Right cardiac atrium (tissue), 5 donors: ENCODE measurements around the gene PRKCA. TPM values are rescaled to one million over a fixed set of nuclear protein-coding genes. Genes with fewer than 3 reads are reported as not detected.

Source experiments
- ATAC-seq, 2 donors: fragments of 200-7000 bp; cut with Tn5 transposase; one replicate each; pipeline versions ENCODE4 v1.8.0 to v1.9.1; 2020; ENCODE audit warnings: moderate library complexity in 2 of 2, mild to moderate bottlenecking in 1 of 2
- DNase-seq, 3 donors: peaks; one replicate each; pipeline ENCODE4 v3.0.0-alpha.2; 2020
- H3K27ac ChIP-seq: one replicate; pipeline ENCODE4 v1.5.1; 2013; ENCODE audit warnings: mild to moderate bottlenecking, low read length, control low read depth, moderate library complexity
- H3K27me3 ChIP-seq: one replicate; pipeline ENCODE4 v1.6.1; 2013; ENCODE audit not compliant: control insufficient read depth, insufficient read depth
- H3K4me1 ChIP-seq: one replicate; pipeline ENCODE4 v1.6.1; 2013; ENCODE audit warnings: low read length; ENCODE audit not compliant: control insufficient read depth, insufficient read depth
- H3K4me3 ChIP-seq: one replicate; pipeline ENCODE4 v1.5.1; 2013; ENCODE audit warnings: low read length, control low read depth
- H3K9me3 ChIP-seq: one replicate; pipeline ENCODE4 v1.6.1; 2013; ENCODE audit warnings: low read length; ENCODE audit not compliant: control insufficient read depth
- WGBS: extraction: QIAGEN DNeasy Blood & Tissue Kit; methylation state at CpG from one replicate; pipeline ENCODE4 v1.1.7; 2013; 5-methylcytosine and 5-hydroxymethylcytosine counted together
- intact Hi-C, 4 donors: fragments of 100-400 bp; cut with DNase I; formaldehyde crosslinking; loops; one replicate each; pipeline versions ENCODE4 v1.11.0 to v1.14.0; 2022 to 2023
- polyA plus RNA-seq: library from polyadenylated mRNA; stranded (reverse); fragments of 200-250 nt; gene quantifications from one replicate; pipeline ENCODE4 v1.2.3, GENCODE V29; 2013
- total RNA-seq, 4 donors: library from RNA; stranded (reverse); fragmentation: NEBNext Ultra II Directional; extraction: Animal tissue kit (Norgen Biotek cat#: 25700); gene quantifications; one replicate each; pipeline ENCODE4 v1.2.1, GENCODE V29; 2021
- donor health status: healthy with polysubstance abuse.
- donor health status: DM: no; HTN: yes; CAD: no.
- donor health status: DM: no; HTN: no; CAD: no.
- donor health status: DM: no; HTN: yes; CAD: no; lungs with severe emphysema.
- donor health status: DM: yes; HTN: yes; CAD: no.

PRKCA gene
- total and polyA plus RNA-seq, 5 donors: 2.2 to 8.0 (median 6.8) TPM

GRCh38 chr17:66725956-66726355, 423.5 kb downstream of the PRKCA start:
- no peak overlapping the region for H3K27ac ChIP-seq
- no peak overlapping the region for H3K4me3 ChIP-seq
- H3K9me3 ChIP-seq: no peaks in the 10 kb centered on the region
- ATAC-seq (no peak), DNase-seq (no peak)
- 93% methylated on average over 10 of the region's 10 CpGs for WGBS
- peaks cover 2% of the 10 kb centered on the region for H3K4me1 ChIP-seq
- intact Hi-C loops: loop anchor here in 3 of 4 donors (5.0 kb wide), 1 partner anchor 181 kb away; no protein-coding TSS in a partner anchor
- H3K27me3 ChIP-seq: no peaks in the 10 kb centered on the region

GRCh38 chr17:66726371-66726770, 424.0 kb downstream of the PRKCA start:
- DNase-seq (no peak), ATAC-seq (no peak)
- Histone ChIP-seq H3K4me3 (no peak overlapping the region), H3K9me3 (no peaks in the 10 kb centered on the region), H3K4me1 (peaks cover 2% of the 10 kb centered on the region), H3K27me3 (no peaks in the 10 kb centered on the region), H3K27ac (no peak overlapping the region)
- 96% methylated on average over 12 of the region's 12 CpGs for WGBS
- intact Hi-C loops: loop anchor here in 3 of 4 donors (5.0 kb wide), 1 partner anchor 181 kb away; no protein-coding TSS in a partner anchor

DNA sequence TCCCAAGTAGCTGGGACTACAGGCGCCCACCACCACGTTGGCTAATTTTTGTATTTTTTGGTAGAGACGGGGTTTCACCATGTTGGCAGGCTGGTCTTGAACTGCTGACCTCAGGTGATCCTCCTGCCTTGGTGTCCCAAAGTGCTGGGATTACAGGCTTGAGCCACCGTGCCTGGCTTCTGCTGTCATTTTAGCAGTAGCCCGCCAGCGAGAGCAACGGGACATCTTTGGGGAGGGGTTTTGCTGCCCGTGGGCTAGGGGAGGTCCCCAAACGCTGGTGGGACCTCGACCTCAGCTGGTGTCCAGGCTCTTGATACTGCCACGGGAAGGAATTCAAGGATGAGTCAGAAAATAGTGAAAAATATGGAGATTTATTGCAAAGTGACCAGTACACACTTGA, 424.4 kb downstream of the PRKCA start:
- intact Hi-C loops: loop anchor here in 3 of 4 donors (5.0 kb wide), 1 partner anchor 180 kb away; no protein-coding TSS in a partner anchor
- DNase-seq (no peak), ATAC-seq (no peak)
- no peak overlapping the region for H3K4me3 ChIP-seq
- 91% methylated on average over 11 of the region's 11 CpGs for WGBS
- no peaks in the 10 kb centered on the region for H3K27me3 ChIP-seq
- peaks cover 2% of the 10 kb centered on the region for H3K4me1 ChIP-seq
- no peak overlapping the region for H3K27ac ChIP-seq
- no peaks in the 10 kb centered on the region for H3K9me3 ChIP-seq

GRCh38 chr17:66727634-66728570, 425.5 kb downstream of the PRKCA start:
- DNase-seq (peak; percentile 45 to 81 (median 80)), ATAC-seq (peak; percentile 61 to 75)
- Histone ChIP-seq H3K4me1 (peaks cover 2% of the 10 kb centered on the region), H3K4me3 (no peak overlapping the region), H3K9me3 (no peaks in the 10 kb centered on the region), H3K27ac (no peak overlapping the region), H3K27me3 (no peaks in the 10 kb centered on the region)
- intact Hi-C loops: loop anchor here in 3 of 4 donors (5.0 kb wide), 1 partner anchor 179 kb away; no protein-coding TSS in a partner anchor
- 49% methylated on average over 17 of the region's 17 CpGs for WGBS

DNA sequence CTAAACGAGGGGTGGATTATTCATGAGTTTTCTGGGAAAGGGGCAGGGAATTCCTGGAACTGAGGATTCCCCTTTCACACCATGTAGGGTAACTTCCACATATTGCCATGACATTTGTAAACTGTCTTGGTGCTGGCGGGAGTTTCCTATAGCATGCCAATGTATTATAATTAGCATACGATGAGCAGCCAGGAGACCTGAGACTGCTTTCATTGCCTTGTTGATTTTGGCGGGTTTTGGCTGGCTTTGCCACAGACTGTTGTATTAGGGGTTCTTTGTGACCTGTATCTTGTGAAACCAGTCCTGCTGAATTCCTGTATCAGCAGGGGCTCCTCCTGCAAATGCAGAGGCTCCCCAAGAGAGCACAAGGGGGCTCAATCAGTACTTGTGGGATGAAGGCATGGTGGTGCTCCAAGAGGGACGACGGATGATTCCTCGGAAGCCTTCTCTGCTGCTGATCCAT, 428.1 kb downstream of the PRKCA start:
- ATAC-seq: no peak
- no peaks in the 10 kb centered on the region for H3K4me1 ChIP-seq
- WGBS: 83% methylated on average over 7 of the region's 7 CpGs
- no peak overlapping the region for H3K4me3 ChIP-seq
- intact Hi-C loops: loop anchor here in 1 of 4 donors (5.0 kb wide), 1 partner anchor 167 kb away; no protein-coding TSS in a partner anchor
- H3K27me3 ChIP-seq: no peaks in the 10 kb centered on the region
- DNase-seq: no peak
- no peak overlapping the region for H3K27ac ChIP-seq
- H3K9me3 ChIP-seq: no peaks in the 10 kb centered on the region

GRCh38 chr17:66733759-66734158, 431.3 kb downstream of the PRKCA start:
- no peaks in the 10 kb centered on the region for H3K9me3 ChIP-seq
- DNase-seq (no peak), ATAC-seq (no peak)
- 92% methylated on average over 2 of the region's 2 CpGs for WGBS
- intact Hi-C loops: loop anchor here in 1 of 4 donors (5.0 kb wide), 1 partner anchor 164 kb away; no protein-coding TSS in a partner anchor
- H3K27me3 ChIP-seq: no peaks in the 10 kb centered on the region
- H3K4me3 ChIP-seq: no peak overlapping the region
- no peak overlapping the region for H3K27ac ChIP-seq
- no peaks in the 10 kb centered on the region for H3K4me1 ChIP-seq

GRCh38 chr17:66734186-66734943, 432.0 kb downstream of the PRKCA start:
- DNase-seq: no peak
- intact Hi-C loops: loop anchor here in 1 of 4 donors (5.0 kb wide), 1 partner anchor 163 kb away; no protein-coding TSS in a partner anchor

GRCh38 chr17:66737524-66737923, 435.1 kb downstream of the PRKCA start:
- peak; percentile 97 to 99 for ATAC-seq
- Histone ChIP-seq H3K27me3 (no peaks in the 10 kb centered on the region), H3K27ac (no peak overlapping the region), H3K9me3 (no peaks in the 10 kb centered on the region), H3K4me1 (no peaks in the 10 kb centered on the region), H3K4me3 (no peak overlapping the region)
- 13% methylated on average over 12 of the region's 12 CpGs for WGBS
- DNase-seq: peak; percentile 69 to 88 (median 87)
- intact Hi-C loops: no loop called here

More at GRCh38 chr17:66734186-66734943, 432.0 kb downstream of the PRKCA start:
- Histone ChIP-seq H3K4me3 (no peak overlapping the region), H3K4me1 (no peaks in the 10 kb centered on the region), H3K27ac (no peak overlapping the region), H3K9me3 (no peaks in the 10 kb centered on the region), H3K27me3 (no peaks in the 10 kb centered on the region)
- no peak for ATAC-seq
- WGBS: 70% methylated on average over 8 of the region's 8 CpGs

- H3K27ac ChIP-seq: no peak overlapping the region
- no peak for ATAC-seq
- H3K4me3 ChIP-seq: no peak overlapping the region
- no peak for DNase-seq
- H3K4me1 ChIP-seq: no peaks in the 10 kb centered on the region
- WGBS: 67% methylated on average over 4 of the region's 4 CpGs
- H3K27me3 ChIP-seq: no peaks in the 10 kb centered on the region
- no peaks in the 10 kb centered on the region for H3K9me3 ChIP-seq
- intact Hi-C loops: no loop called here
Observed at GRCh38 chr17:66738301-66738700, 435.9 kb downstream of the PRKCA start.

- H3K4me3 ChIP-seq: no peak overlapping the region
- no peaks in the 10 kb centered on the region for H3K4me1 ChIP-seq
- ATAC-seq: no peak
- intact Hi-C loops: no loop called here
- 81% methylated on average over 8 of the region's 8 CpGs for WGBS
- DNase-seq: no peak
- H3K27ac ChIP-seq: no peak overlapping the region
- no peaks in the 10 kb centered on the region for H3K27me3 ChIP-seq
- no peaks in the 10 kb centered on the region for H3K9me3 ChIP-seq
Observed at GRCh38 chr17:66739553-66739952, 437.1 kb downstream of the PRKCA start.
